GM23338 (cell line): Measurements from ENCODE around the gene SAMD11. TPM values are rescaled to one million over a fixed set of nuclear protein-coding genes. Genes with fewer than 3 reads are reported as not detected.

Source experiments
- ATAC-seq: fragments of 200-7000 bp; cut with Tn5 transposase; 3 replicates; pipeline ENCODE4 v1.9.1; 2020
- DNase-seq: peaks from one replicate; pipeline ENCODE4 v3.0.0-alpha.2; 2015; ENCODE audit warnings: low spot score
- H2AFZ ChIP-seq: fragments of 200-600 bp; sonication (generic); 2 replicates; pipeline ENCODE4 v1.8.0; 2016; ENCODE audit warnings: antibody characterized with exemption, mild to moderate bottlenecking, moderate library complexity
- H3F3A ChIP-seq: fragments of 200-600 bp; sonication (generic); replicated peaks from 2 replicates; pipeline ENCODE4 v1.8.0; 2017; ENCODE audit warnings: antibody characterized with exemption, mixed run types, low read depth
- H3K27ac ChIP-seq: fragments of 200-600 bp; sonication (generic); 2 replicates; pipeline ENCODE4 v1.6.1; 2016; ENCODE audit warnings: low read depth
- H3K27me3 ChIP-seq: fragments of 200-600 bp; sonication (generic); 2 replicates; pipeline ENCODE4 v1.8.0; 2016; ENCODE audit warnings: mild to moderate bottlenecking, mixed run types, moderate library complexity; ENCODE audit not compliant: insufficient read depth
- H3K36me3 ChIP-seq: fragments of 200-600 bp; sonication (generic); 2 replicates; pipeline ENCODE4 v1.8.0; 2016; ENCODE audit warnings: mild to moderate bottlenecking; ENCODE audit not compliant: insufficient read depth
- H3K4me1 ChIP-seq: fragments of 200-600 bp; sonication (generic); 2 replicates; pipeline ENCODE4 v1.8.0; 2016; ENCODE audit warnings: mild to moderate bottlenecking, moderate library complexity; ENCODE audit not compliant: insufficient read depth
- H3K4me2 ChIP-seq: fragments of 200-600 bp; sonication (generic); 2 replicates; pipeline ENCODE4 v1.7.1; 2017; ENCODE audit warnings: mixed run types
- H3K4me3 ChIP-seq: fragments of 200-600 bp; sonication (generic); 2 replicates; pipeline ENCODE4 v1.6.1; 2016; ENCODE audit warnings: mixed run types
- H3K79me2 ChIP-seq: fragments of 200-600 bp; sonication (generic); replicated peaks from 2 replicates; pipeline ENCODE4 v1.8.0; 2017; ENCODE audit warnings: mild to moderate bottlenecking; ENCODE audit not compliant: insufficient read depth
- H3K9me2 ChIP-seq: fragments of 200-600 bp; sonication (generic); 2 replicates; pipeline ENCODE4 v1.8.0; 2017; ENCODE audit not compliant: insufficient read depth
- H4K20me1 ChIP-seq: fragments of 200-600 bp; sonication (generic); replicated peaks from 2 replicates; pipeline ENCODE4 v1.8.0; 2017; ENCODE audit warnings: mild to moderate bottlenecking; ENCODE audit not compliant: insufficient read depth
- H3K27ac Mint-ChIP-seq: 2 replicates; pipeline ENCODE4 v1.8.0; 2020; ENCODE audit warnings: inconsistent platforms, mild to moderate bottlenecking, moderate library complexity, mixed read lengths
- H3K27me3 Mint-ChIP-seq: 3 replicates; pipeline ENCODE4 v1.8.0; 2022; ENCODE audit warnings: low read depth, mild to moderate bottlenecking, moderate library complexity, mixed read lengths, inconsistent platforms; ENCODE audit not compliant: insufficient read depth, poor library complexity
- H3K36me3 Mint-ChIP-seq: 3 replicates; pipeline ENCODE4 v1.8.0; 2021; ENCODE audit warnings: low read depth, mild to moderate bottlenecking, inconsistent platforms, moderate library complexity, mixed read lengths
- H3K4me1 Mint-ChIP-seq: 3 replicates; pipeline ENCODE4 v1.8.0; 2020; ENCODE audit warnings: mild to moderate bottlenecking, inconsistent platforms, mixed read lengths
- H3K4me3 Mint-ChIP-seq: 3 replicates; pipeline ENCODE4 v1.8.0; 2021; ENCODE audit warnings: moderate library complexity, mild to moderate bottlenecking, inconsistent platforms, mixed read lengths
- H3K9me3 Mint-ChIP-seq: 3 replicates; pipeline ENCODE4 v1.8.0; 2020; ENCODE audit warnings: moderate library complexity, mild to moderate bottlenecking, inconsistent platforms, mixed read lengths
- CREB1 ChIP-seq: fragments of 250-450 bp; sonication (Bioruptor Pico); IDR thresholded peaks from 2 replicates; pipeline ENCODE4 v1.5.0; 2020; ENCODE audit warnings: low read depth, mild to moderate bottlenecking, moderate library complexity
- EZH2 ChIP-seq: fragments of 200-600 bp; sonication (generic); IDR thresholded peaks from one replicate; pipeline ENCODE4 v1.8.0; 2017; ENCODE audit warnings: antibody characterized with exemption, mild to moderate bottlenecking, low read depth; ENCODE audit not compliant: unreplicated experiment
- EZH2phosphoT487 ChIP-seq: fragments of 200-600 bp; sonication (generic); IDR thresholded peaks from one replicate; pipeline ENCODE4 v1.8.1; 2018; ENCODE audit warnings: antibody characterized with exemption; ENCODE audit not compliant: unreplicated experiment
- JUNB ChIP-seq: IDR thresholded peaks from one replicate; pipeline ENCODE4 v1.6.1; 2016; ENCODE audit warnings: antibody characterized with exemption; ENCODE audit not compliant: unreplicated experiment
- NANOG ChIP-seq: IDR thresholded peaks from 2 replicates; pipeline ENCODE4 v1.6.1; 2016; ENCODE audit warnings: antibody characterized with exemption, borderline replicate concordance
- POLR2AphosphoS5 ChIP-seq: IDR thresholded peaks from 2 replicates; pipeline ENCODE4 v1.6.1; 2016; ENCODE audit warnings: antibody characterized with exemption, low read depth
- STAT1 ChIP-seq: IDR thresholded peaks from one replicate; pipeline ENCODE4 v1.6.1; 2016; ENCODE audit warnings: antibody characterized with exemption; ENCODE audit not compliant: unreplicated experiment
- ZNF114 ChIP-seq: fragments of 250-450 bp; sonication (Bioruptor Pico); IDR thresholded peaks from 2 replicates; pipeline ENCODE4 v1.5.0; 2020; ENCODE audit warnings: mild to moderate bottlenecking, moderate library complexity
- ZNF331 ChIP-seq: fragments of 250-450 bp; sonication (Bioruptor Pico); IDR thresholded peaks from 2 replicates; pipeline ENCODE4 v1.5.0; 2020; ENCODE audit warnings: low read depth, mild to moderate bottlenecking, moderate library complexity
- polyA plus RNA-seq: library from polyadenylated mRNA; unstranded; fragments of >200 nt; fragmentation: Nextera tagmentation; extraction: Ambion mirVana; gene quantifications from 2 replicates; pipeline ENCODE4 v1.2.1, GENCODE V29; 2016
- total RNA-seq: library from RNA; depleted of rRNA; stranded (reverse); fragments of >200 nt; shearing (Covaris generic); gene quantifications from 2 replicates; pipeline ENCODE4 v1.2.3, GENCODE V29; 2014
- TF ChIP-seq, protein P1 (sequence below): fragments of 250-450 bp; sonication (Bioruptor Pico); IDR thresholded peaks from 2 replicates; pipeline ENCODE4 v1.5.0; 2020; ENCODE audit warnings: mild to moderate bottlenecking, moderate library complexity
- TF ChIP-seq, protein P2 (sequence below): IDR thresholded peaks from 2 replicates; pipeline ENCODE4 v1.6.1; 2016; ENCODE audit warnings: antibody characterized with exemption
- TF ChIP-seq, protein P3 (sequence below): IDR thresholded peaks from one replicate; pipeline ENCODE4 v1.6.1; 2018; ENCODE audit warnings: antibody characterized with exemption; ENCODE audit not compliant: unreplicated experiment
- TF ChIP-seq, protein P4 (sequence below), 2 experiments: fragments of 200-600 bp in 1 of 2; sonication (generic) in 1 of 2; conservative IDR thresholded peaks; 2 replicates each; pipeline versions ENCODE4 v1.5.1 to v1.6.1; 2016 to 2017; ENCODE audit warnings: antibody characterized with exemption in 2 of 2, low read depth in 2 of 2, mild to moderate bottlenecking in 2 of 2, moderate library complexity in 1 of 2

Gene SAMD11
- total and polyA plus RNA-seq, 2 experiments from 2014 or later, result 0.14 to 0.40 TPM

GRCh38 chr1:909861-910310, 13.8 kb upstream of the SAMD11 start:
- peaks cover 70% of the 10 kb centered on the region for H3K27me3 ChIP-seq
- no peak overlapping the region for H2AFZ ChIP-seq
- peak overlapping the region; percentile 23; the same call in 1 of the 2 replicates for H3K4me3 ChIP-seq
- H3F3A ChIP-seq, result no peaks in the 10 kb centered on the region
- H3K27ac ChIP-seq, result no peak overlapping the region
- H3K27me3 Mint-ChIP-seq, result peaks cover 55% of the 10 kb centered on the region
- no peak for ATAC-seq
- H3K36me3 Mint-ChIP-seq, result peaks cover 2% of the 10 kb centered on the region; the same call in 1 of the 3 replicates
- H3K9me3 Mint-ChIP-seq, result peaks cover 4% of the 10 kb centered on the region; the same call in 2 of the 3 replicates
- H3K36me3 ChIP-seq, result no peaks in the 10 kb centered on the region
- no peak overlapping the region for H3K4me3 Mint-ChIP-seq
- no peaks in the 10 kb centered on the region; the same call in 1 of the 2 replicates for H4K20me1 ChIP-seq
- no peaks in the 10 kb centered on the region for H3K79me2 ChIP-seq
- no peaks in the 10 kb centered on the region for H3K9me2 ChIP-seq
- no peaks in the 10 kb centered on the region for H3K4me1 ChIP-seq
- TF ChIP-seq EZH2 (no peak), ZNF331 (CRISPR knock-in tag) (no peak), EZH2phosphoT487 (no peak), ZNF114 (no peak), STAT1 (no peak), CREB1 (CRISPR knock-in tag) (no peak), POLR2AphosphoS5 (no peak), NANOG (no peak), JUNB (no peak)
- TF ChIP-seq, protein P1, sequence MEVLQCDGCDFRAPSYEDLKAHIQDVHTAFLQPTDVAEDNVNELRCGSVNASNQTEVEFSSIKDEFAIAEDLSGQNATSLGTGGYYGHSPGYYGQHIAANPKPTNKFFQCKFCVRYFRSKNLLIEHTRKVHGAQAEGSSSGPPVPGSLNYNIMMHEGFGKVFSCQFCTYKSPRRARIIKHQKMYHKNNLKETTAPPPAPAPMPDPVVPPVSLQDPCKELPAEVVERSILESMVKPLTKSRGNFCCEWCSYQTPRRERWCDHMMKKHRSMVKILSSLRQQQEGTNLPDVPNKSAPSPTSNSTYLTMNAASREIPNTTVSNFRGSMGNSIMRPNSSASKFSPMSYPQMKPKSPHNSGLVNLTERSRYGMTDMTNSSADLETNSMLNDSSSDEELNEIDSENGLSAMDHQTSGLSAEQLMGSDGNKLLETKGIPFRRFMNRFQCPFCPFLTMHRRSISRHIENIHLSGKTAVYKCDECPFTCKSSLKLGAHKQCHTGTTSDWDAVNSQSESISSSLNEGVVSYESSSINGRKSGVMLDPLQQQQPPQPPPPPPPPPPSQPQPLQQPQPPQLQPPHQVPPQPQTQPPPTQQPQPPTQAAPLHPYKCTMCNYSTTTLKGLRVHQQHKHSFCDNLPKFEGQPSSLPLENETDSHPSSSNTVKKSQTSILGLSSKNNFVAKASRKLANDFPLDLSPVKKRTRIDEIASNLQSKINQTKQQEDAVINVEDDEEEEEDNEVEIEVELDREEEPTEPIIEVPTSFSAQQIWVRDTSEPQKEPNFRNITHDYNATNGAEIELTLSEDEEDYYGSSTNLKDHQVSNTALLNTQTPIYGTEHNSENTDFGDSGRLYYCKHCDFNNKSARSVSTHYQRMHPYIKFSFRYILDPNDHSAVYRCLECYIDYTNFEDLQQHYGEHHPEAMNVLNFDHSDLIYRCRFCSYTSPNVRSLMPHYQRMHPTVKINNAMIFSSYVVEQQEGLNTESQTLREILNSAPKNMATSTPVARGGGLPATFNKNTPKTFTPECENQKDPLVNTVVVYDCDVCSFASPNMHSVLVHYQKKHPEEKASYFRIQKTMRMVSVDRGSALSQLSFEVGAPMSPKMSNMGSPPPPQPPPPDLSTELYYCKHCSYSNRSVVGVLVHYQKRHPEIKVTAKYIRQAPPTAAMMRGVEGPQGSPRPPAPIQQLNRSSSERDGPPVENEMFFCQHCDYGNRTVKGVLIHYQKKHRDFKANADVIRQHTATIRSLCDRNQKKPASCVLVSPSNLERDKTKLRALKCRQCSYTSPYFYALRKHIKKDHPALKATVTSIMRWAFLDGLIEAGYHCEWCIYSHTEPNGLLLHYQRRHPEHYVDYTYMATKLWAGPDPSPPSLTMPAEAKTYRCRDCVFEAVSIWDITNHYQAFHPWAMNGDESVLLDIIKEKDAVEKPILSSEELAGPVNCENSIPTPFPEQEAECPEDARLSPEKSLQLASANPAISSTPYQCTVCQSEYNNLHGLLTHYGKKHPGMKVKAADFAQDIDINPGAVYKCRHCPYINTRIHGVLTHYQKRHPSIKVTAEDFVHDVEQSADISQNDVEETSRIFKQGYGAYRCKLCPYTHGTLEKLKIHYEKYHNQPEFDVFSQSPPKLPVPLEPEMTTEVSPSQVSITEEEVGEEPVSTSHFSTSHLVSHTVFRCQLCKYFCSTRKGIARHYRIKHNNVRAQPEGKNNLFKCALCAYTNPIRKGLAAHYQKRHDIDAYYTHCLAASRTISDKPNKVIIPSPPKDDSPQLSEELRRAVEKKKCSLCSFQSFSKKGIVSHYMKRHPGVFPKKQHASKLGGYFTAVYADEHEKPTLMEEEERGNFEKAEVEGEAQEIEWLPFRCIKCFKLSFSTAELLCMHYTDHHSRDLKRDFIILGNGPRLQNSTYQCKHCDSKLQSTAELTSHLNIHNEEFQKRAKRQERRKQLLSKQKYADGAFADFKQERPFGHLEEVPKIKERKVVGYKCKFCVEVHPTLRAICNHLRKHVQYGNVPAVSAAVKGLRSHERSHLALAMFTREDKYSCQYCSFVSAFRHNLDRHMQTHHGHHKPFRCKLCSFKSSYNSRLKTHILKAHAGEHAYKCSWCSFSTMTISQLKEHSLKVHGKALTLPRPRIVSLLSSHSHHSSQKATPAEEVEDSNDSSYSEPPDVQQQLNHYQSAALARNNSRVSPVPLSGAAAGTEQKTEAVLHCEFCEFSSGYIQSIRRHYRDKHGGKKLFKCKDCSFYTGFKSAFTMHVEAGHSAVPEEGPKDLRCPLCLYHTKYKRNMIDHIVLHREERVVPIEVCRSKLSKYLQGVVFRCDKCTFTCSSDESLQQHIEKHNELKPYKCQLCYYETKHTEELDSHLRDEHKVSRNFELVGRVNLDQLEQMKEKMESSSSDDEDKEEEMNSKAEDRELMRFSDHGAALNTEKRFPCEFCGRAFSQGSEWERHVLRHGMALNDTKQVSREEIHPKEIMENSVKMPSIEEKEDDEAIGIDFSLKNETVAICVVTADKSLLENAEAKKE (CRISPR knock-in tag), result no peak
- TF ChIP-seq, protein P2, sequence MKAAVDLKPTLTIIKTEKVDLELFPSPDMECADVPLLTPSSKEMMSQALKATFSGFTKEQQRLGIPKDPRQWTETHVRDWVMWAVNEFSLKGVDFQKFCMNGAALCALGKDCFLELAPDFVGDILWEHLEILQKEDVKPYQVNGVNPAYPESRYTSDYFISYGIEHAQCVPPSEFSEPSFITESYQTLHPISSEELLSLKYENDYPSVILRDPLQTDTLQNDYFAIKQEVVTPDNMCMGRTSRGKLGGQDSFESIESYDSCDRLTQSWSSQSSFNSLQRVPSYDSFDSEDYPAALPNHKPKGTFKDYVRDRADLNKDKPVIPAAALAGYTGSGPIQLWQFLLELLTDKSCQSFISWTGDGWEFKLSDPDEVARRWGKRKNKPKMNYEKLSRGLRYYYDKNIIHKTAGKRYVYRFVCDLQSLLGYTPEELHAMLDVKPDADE, result no peak
- TF ChIP-seq, protein P3, sequence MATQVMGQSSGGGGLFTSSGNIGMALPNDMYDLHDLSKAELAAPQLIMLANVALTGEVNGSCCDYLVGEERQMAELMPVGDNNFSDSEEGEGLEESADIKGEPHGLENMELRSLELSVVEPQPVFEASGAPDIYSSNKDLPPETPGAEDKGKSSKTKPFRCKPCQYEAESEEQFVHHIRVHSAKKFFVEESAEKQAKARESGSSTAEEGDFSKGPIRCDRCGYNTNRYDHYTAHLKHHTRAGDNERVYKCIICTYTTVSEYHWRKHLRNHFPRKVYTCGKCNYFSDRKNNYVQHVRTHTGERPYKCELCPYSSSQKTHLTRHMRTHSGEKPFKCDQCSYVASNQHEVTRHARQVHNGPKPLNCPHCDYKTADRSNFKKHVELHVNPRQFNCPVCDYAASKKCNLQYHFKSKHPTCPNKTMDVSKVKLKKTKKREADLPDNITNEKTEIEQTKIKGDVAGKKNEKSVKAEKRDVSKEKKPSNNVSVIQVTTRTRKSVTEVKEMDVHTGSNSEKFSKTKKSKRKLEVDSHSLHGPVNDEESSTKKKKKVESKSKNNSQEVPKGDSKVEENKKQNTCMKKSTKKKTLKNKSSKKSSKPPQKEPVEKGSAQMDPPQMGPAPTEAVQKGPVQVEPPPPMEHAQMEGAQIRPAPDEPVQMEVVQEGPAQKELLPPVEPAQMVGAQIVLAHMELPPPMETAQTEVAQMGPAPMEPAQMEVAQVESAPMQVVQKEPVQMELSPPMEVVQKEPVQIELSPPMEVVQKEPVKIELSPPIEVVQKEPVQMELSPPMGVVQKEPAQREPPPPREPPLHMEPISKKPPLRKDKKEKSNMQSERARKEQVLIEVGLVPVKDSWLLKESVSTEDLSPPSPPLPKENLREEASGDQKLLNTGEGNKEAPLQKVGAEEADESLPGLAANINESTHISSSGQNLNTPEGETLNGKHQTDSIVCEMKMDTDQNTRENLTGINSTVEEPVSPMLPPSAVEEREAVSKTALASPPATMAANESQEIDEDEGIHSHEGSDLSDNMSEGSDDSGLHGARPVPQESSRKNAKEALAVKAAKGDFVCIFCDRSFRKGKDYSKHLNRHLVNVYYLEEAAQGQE, result no peak
- TF ChIP-seq, protein P4, sequence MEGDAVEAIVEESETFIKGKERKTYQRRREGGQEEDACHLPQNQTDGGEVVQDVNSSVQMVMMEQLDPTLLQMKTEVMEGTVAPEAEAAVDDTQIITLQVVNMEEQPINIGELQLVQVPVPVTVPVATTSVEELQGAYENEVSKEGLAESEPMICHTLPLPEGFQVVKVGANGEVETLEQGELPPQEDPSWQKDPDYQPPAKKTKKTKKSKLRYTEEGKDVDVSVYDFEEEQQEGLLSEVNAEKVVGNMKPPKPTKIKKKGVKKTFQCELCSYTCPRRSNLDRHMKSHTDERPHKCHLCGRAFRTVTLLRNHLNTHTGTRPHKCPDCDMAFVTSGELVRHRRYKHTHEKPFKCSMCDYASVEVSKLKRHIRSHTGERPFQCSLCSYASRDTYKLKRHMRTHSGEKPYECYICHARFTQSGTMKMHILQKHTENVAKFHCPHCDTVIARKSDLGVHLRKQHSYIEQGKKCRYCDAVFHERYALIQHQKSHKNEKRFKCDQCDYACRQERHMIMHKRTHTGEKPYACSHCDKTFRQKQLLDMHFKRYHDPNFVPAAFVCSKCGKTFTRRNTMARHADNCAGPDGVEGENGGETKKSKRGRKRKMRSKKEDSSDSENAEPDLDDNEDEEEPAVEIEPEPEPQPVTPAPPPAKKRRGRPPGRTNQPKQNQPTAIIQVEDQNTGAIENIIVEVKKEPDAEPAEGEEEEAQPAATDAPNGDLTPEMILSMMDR (conservative IDR thresholded peaks at IDR 0.05; ENCODE audit: low read depth in 2 of 2), result no peak
- peaks cover 11% of the 10 kb centered on the region for H3K4me1 Mint-ChIP-seq
- H3K4me2 ChIP-seq, result peak overlapping the region; percentile 38; the same call in 1 of the 2 replicates
- DNase-seq, result no peak
- H3K27ac Mint-ChIP-seq, result no peak overlapping the region
